ENCODE data around the gene MPDU1. TPM values are rescaled to one million over a fixed set of nuclear protein-coding genes. Genes with fewer than 3 reads are reported as not detected.

MPDU1 gene
- total RNA-seq, 1 donor from 2014 or later, result 83.7 TPM

GRCh38 chr17:7553356-7553755 is 30.3 kb upstream of the MPDU1 start:
- H3K4me3 Mint-ChIP-seq, result no peak overlapping the region
- no peak overlapping the region for H3K27ac Mint-ChIP-seq (ENCODE audit: unreplicated experiment)
- TF ChIP-seq CTCF (conservative IDR thresholded peaks at IDR 0.05), result no peak
- H3K36me3 Mint-ChIP-seq (ENCODE audit: low read depth), result no peaks in the 10 kb centered on the region
- H3K4me1 Mint-ChIP-seq, result peaks cover 15% of the 10 kb centered on the region
- no peaks in the 10 kb centered on the region for H3K9me3 Mint-ChIP-seq
- no peak for DNase-seq (ENCODE audit: low read depth, low spot score)
- peaks cover 7% of the 10 kb centered on the region for H3K27me3 Mint-ChIP-seq (ENCODE audit: low read depth)

- H3K36me3 Mint-ChIP-seq (ENCODE audit: low read depth), result no peaks in the 10 kb centered on the region
- no peaks in the 10 kb centered on the region for H3K9me3 Mint-ChIP-seq
- peak overlapping the region; percentile 9 for H3K4me3 Mint-ChIP-seq
- no peak overlapping the region for H3K27ac Mint-ChIP-seq (ENCODE audit: unreplicated experiment)
- no peak for DNase-seq (ENCODE audit: low read depth, low spot score)
- H3K27me3 Mint-ChIP-seq (ENCODE audit: low read depth), result peaks cover 5% of the 10 kb centered on the region
- H3K4me1 Mint-ChIP-seq, result peaks cover 15% of the 10 kb centered on the region
- peak; percentile 31 for TF ChIP-seq CTCF (conservative IDR thresholded peaks at IDR 0.05)
These were observed 28.2 kb upstream of the MPDU1 start for GRCh38 chr17:7555320-7555948.

- Mint-ChIP-seq H3K36me3 (ENCODE audit: low read depth) (no peaks in the 10 kb centered on the region), H3K4me1 (peaks cover 25% of the 10 kb centered on the region), H3K4me3 (peak overlapping the region; percentile 54), H3K9me3 (no peaks in the 10 kb centered on the region), H3K27ac (ENCODE audit: unreplicated experiment) (no peak overlapping the region), H3K27me3 (ENCODE audit: low read depth) (peaks cover 9% of the 10 kb centered on the region)
- DNase-seq (ENCODE audit: low read depth, low spot score), result no peak
- TF ChIP-seq CTCF (conservative IDR thresholded peaks at IDR 0.05), result no peak
These were observed 27.0 kb upstream of the MPDU1 start for GRCh38 chr17:7556627-7557026.

GRCh38 chr17:7557147-7557764 is 26.4 kb upstream of the MPDU1 start:
- no peak for DNase-seq (ENCODE audit: low read depth, low spot score)
- peaks cover 9% of the 10 kb centered on the region for H3K27me3 Mint-ChIP-seq (ENCODE audit: low read depth)
- H3K36me3 Mint-ChIP-seq (ENCODE audit: low read depth), result no peaks in the 10 kb centered on the region
- no peaks in the 10 kb centered on the region for H3K9me3 Mint-ChIP-seq
- no peak for TF ChIP-seq CTCF (conservative IDR thresholded peaks at IDR 0.05)
- H3K4me3 Mint-ChIP-seq, result no peak overlapping the region
- peaks cover 25% of the 10 kb centered on the region for H3K4me1 Mint-ChIP-seq
- no peak overlapping the region for H3K27ac Mint-ChIP-seq (ENCODE audit: unreplicated experiment)

GRCh38 chr17:7557775-7558543 is 25.7 kb upstream of the MPDU1 start:
- DNase-seq (ENCODE audit: low read depth, low spot score), result no peak
- peaks cover 31% of the 10 kb centered on the region for H3K4me1 Mint-ChIP-seq
- H3K36me3 Mint-ChIP-seq (ENCODE audit: low read depth), result no peaks in the 10 kb centered on the region
- peak overlapping the region; percentile 89 for H3K4me3 Mint-ChIP-seq
- peak overlapping the region; percentile 96 for H3K27ac Mint-ChIP-seq (ENCODE audit: unreplicated experiment)
- TF ChIP-seq CTCF (conservative IDR thresholded peaks at IDR 0.05), result no peak
- no peaks in the 10 kb centered on the region for H3K9me3 Mint-ChIP-seq
- H3K27me3 Mint-ChIP-seq (ENCODE audit: low read depth), result peaks cover 9% of the 10 kb centered on the region

Measured in neural crest cell (in vitro differentiated cells).